Neural progenitor cell (in vitro differentiated cells): Measurements from ENCODE around the gene FAM83B. TPM values are rescaled to one million over a fixed set of nuclear protein-coding genes. Genes with fewer than 3 reads are reported as not detected.
"Not testable (repeated sequence)": the region's sequence is repeated elsewhere in the genome, so short reads cannot be mapped to it uniquely, and the experiment has no call there.

Experiments
- DNase-seq: peaks from one replicate; pipeline ENCODE4 v3.0.0-alpha.2; 2016; ENCODE audit warnings: low spot score
- H2AFZ ChIP-seq: fragments of 200-600 bp; sonication (generic); replicated peaks from 2 replicates; pipeline ENCODE4 v1.6.1; 2016; ENCODE audit warnings: antibody characterized with exemption
- H3F3A ChIP-seq: fragments of 200-600 bp; sonication (generic); 2 replicates; pipeline ENCODE4 v1.6.1; 2016; ENCODE audit warnings: antibody characterized with exemption, low read depth
- H3K27ac ChIP-seq: fragments of 200-600 bp; sonication (generic); 2 replicates; pipeline ENCODE4 v1.5.1; 2016; ENCODE audit warnings: mild to moderate bottlenecking
- H3K27me3 ChIP-seq: fragments of 200-600 bp; sonication (generic); 2 replicates; pipeline ENCODE4 v1.6.1; 2016; ENCODE audit warnings: mild to moderate bottlenecking, moderate library complexity
- H3K36me3 ChIP-seq: fragments of 200-600 bp; sonication (generic); 2 replicates; pipeline ENCODE4 v1.5.1; 2016
- H3K4me1 ChIP-seq: fragments of 200-600 bp; sonication (generic); 2 replicates; pipeline ENCODE4 v1.6.1; 2016; ENCODE audit warnings: mixed run types
- H3K4me2 ChIP-seq: fragments of 200-600 bp; sonication (generic); 2 replicates; pipeline ENCODE4 v1.6.1; 2016
- H3K4me3 ChIP-seq: fragments of 200-600 bp; sonication (generic); 2 replicates; pipeline ENCODE4 v1.5.1; 2016
- H3K79me2 ChIP-seq: fragments of 200-600 bp; sonication (generic); 2 replicates; pipeline ENCODE4 v1.6.1; 2016; ENCODE audit warnings: low read depth
- H3K9ac ChIP-seq: fragments of 200-600 bp; sonication (generic); 2 replicates; pipeline ENCODE4 v1.6.1; 2016
- H3K9me3 ChIP-seq: fragments of 200-600 bp; sonication (generic); 2 replicates; pipeline ENCODE4 v1.5.1; 2016; ENCODE audit warnings: low read depth
- H4K20me1 ChIP-seq: fragments of 200-600 bp; sonication (generic); 2 replicates; pipeline ENCODE4 v1.6.1; 2016; ENCODE audit warnings: low read depth
- H3K27ac Mint-ChIP-seq: 3 replicates; pipeline ENCODE4 v1.8.0; 2021; ENCODE audit warnings: mixed read lengths
- H3K27me3 Mint-ChIP-seq: 2 replicates; pipeline ENCODE4 v1.8.0; 2022; ENCODE audit warnings: low read depth, mild to moderate bottlenecking, inconsistent platforms, moderate library complexity, mixed read lengths; ENCODE audit not compliant: insufficient read depth
- H3K36me3 Mint-ChIP-seq: 3 replicates; pipeline ENCODE4 v1.8.0; 2021; ENCODE audit warnings: mixed read lengths
- H3K4me1 Mint-ChIP-seq: 3 replicates; pipeline ENCODE4 v1.8.0; 2021; ENCODE audit warnings: mixed read lengths
- H3K4me3 Mint-ChIP-seq: 3 replicates; pipeline ENCODE4 v1.8.0; 2021; ENCODE audit warnings: mild to moderate bottlenecking, moderate library complexity, mixed read lengths
- H3K9me3 Mint-ChIP-seq: 3 replicates; pipeline ENCODE4 v1.8.0; 2020; ENCODE audit warnings: mixed read lengths
- EZH2 ChIP-seq: fragments of 200-600 bp; sonication (generic); IDR thresholded peaks from 2 replicates; pipeline ENCODE4 v1.6.1; 2017; ENCODE audit warnings: antibody characterized with exemption, mild to moderate bottlenecking, moderate library complexity
- EZH2phosphoT487 ChIP-seq: fragments of 200-600 bp; sonication (generic); IDR thresholded peaks from 2 replicates; pipeline ENCODE4 v1.6.1; 2017; ENCODE audit warnings: antibody characterized with exemption
- total RNA-seq: library from RNA; depleted of rRNA; stranded (reverse); fragments of >200 nt; gene quantifications from 2 replicates; pipeline ENCODE4 v1.2.3, GENCODE V29; 2015; ENCODE audit warnings: low replicate concordance
- TF ChIP-seq, protein P1 (sequence below): fragments of 200-600 bp; sonication (generic); IDR thresholded peaks from 2 replicates; pipeline ENCODE4 v1.5.1; 2017; ENCODE audit warnings: antibody characterized with exemption, mild to moderate bottlenecking

Gene FAM83B
- total RNA-seq, 1 donor from 2014 or later = 5.3 TPM

DNA sequence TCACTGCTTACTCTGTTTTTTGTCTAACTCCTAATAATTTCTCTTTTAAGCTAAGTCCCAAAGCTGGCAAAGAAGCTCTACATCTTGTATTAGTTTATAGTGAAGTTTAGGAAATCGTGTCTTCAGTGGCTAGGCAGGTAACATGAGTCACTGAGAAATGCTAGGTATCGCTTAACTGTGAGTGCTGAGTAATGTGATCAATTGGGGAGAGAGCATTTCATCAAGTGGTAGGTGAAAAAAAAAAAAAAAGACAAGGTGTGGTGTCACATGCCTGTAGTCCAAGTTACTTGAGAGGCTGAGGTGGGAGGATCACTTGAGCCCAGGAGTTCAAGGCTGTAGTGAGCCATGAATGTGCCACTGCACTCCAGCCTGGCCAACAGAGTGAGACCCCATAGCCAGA is 125.3 kb downstream of the FAM83B start:
- H3K4me1 Mint-ChIP-seq = no peaks in the 10 kb centered on the region
- no peaks in the 10 kb centered on the region for H3K9me3 Mint-ChIP-seq
- no peak overlapping the region for H3K27ac Mint-ChIP-seq
- peaks cover 2% of the 10 kb centered on the region for H3K27me3 Mint-ChIP-seq
- DNase-seq = no peak
- Histone ChIP-seq H4K20me1 (no peaks in the 10 kb centered on the region), H3K27ac (no peak overlapping the region), H2AFZ (no peak overlapping the region), H3K4me1 (no peaks in the 10 kb centered on the region), H3K79me2 (no peaks in the 10 kb centered on the region), H3K4me3 (no peak overlapping the region), H3K4me2 (no peak overlapping the region), H3K27me3 (no peaks in the 10 kb centered on the region), H3K9ac (no peak overlapping the region), H3F3A (no peaks in the 10 kb centered on the region), H3K9me3 (no peaks in the 10 kb centered on the region), H3K36me3 (no peaks in the 10 kb centered on the region)
- TF ChIP-seq EZH2 = no peak
- H3K36me3 Mint-ChIP-seq = no peaks in the 10 kb centered on the region
- no peak overlapping the region for H3K4me3 Mint-ChIP-seq

DNA sequence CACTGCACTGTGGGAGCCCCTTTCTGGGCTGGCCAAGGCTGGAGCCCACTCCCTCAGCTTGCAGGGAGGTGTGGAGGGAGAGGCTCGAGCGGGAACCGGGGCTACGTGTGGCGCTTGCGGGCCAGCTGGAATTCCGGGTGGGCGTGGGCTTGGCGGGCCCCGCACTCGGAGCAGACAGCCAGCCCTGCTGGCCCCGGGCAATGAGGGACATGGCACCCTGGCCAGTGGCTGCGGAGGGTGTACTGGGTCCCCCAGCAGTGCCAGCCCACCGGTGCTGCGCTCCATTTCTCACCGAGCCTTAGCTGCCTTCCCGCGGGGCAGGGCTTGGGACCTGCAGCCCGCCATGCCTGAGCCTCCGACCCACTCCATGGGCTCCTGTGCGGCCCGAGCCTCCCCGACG is 132.6 kb downstream of the FAM83B start:
- not testable (repeated sequence) for H3K27me3 ChIP-seq, H3K79me2 ChIP-seq, H3K9me3 ChIP-seq, DNase-seq, H4K20me1 ChIP-seq, H3K4me1 Mint-ChIP-seq, H3K36me3 ChIP-seq, H3K27me3 Mint-ChIP-seq, H3K27ac Mint-ChIP-seq, H3K9me3 Mint-ChIP-seq, H3K27ac ChIP-seq, H3K4me2 ChIP-seq, H3F3A ChIP-seq, H3K4me1 ChIP-seq, H3K4me3 Mint-ChIP-seq, H3K4me3 ChIP-seq, H3K36me3 Mint-ChIP-seq, H2AFZ ChIP-seq, H3K9ac ChIP-seq

DNA sequence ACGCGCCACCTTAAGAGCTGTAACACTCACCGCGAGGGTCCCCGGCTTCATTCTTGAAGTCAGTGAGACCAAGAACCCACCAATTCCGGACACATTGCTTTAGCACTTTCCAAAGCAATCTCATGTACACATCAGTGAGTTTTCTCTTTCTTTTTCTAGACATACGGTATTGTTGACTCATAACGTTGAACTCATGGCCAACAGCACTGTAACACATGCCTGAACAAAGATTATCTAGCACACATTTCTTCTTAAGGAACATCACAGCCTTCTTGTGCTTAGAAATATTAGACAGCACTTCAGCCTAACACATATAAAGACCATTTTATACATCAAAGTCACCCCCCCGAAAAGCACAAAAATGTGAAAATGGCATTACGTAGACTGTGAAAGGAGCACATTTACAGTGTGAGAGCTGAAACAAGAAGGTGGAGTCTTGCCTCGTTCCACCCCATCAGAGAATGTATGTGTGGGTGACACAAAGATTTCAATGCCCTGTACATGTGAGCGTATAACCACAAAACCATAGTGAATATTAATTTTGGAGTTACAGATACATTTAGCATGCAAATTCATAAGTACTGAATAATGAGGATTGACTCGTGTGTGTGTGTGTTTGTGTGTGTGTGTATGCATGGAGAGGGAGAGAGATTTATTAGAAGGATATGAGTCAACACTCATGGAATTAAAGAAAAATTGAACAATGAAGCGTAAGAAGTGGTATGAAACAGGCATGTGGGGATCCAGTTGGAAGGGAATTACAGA is 134.1 kb downstream of the FAM83B start:
- TF ChIP-seq EZH2 = no peak
- no peak for TF ChIP-seq EZH2phosphoT487
- TF ChIP-seq, protein P1, sequence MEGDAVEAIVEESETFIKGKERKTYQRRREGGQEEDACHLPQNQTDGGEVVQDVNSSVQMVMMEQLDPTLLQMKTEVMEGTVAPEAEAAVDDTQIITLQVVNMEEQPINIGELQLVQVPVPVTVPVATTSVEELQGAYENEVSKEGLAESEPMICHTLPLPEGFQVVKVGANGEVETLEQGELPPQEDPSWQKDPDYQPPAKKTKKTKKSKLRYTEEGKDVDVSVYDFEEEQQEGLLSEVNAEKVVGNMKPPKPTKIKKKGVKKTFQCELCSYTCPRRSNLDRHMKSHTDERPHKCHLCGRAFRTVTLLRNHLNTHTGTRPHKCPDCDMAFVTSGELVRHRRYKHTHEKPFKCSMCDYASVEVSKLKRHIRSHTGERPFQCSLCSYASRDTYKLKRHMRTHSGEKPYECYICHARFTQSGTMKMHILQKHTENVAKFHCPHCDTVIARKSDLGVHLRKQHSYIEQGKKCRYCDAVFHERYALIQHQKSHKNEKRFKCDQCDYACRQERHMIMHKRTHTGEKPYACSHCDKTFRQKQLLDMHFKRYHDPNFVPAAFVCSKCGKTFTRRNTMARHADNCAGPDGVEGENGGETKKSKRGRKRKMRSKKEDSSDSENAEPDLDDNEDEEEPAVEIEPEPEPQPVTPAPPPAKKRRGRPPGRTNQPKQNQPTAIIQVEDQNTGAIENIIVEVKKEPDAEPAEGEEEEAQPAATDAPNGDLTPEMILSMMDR = no peak

DNA sequence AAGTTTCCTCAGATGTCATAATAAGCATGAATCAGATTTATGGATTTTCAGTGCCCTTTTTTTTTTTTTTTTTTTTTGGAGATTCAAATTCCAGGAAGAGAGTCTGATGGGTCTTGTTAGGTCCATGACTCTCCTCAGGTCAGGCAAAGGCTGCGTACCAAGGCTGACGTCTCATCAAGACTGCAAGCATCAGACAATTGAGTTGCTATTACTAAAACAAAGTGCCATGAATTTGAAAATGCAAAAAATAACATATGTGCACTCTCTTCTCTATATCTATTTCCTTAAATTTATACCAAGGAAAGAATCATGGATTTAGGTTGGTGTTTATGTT is 134.7 kb downstream of the FAM83B start:
- Histone ChIP-seq H3K27ac (no peak overlapping the region), H4K20me1 (no peaks in the 10 kb centered on the region), H3F3A (no peaks in the 10 kb centered on the region), H3K4me2 (no peak overlapping the region), H3K9me3 (no peaks in the 10 kb centered on the region), H3K9ac (no peak overlapping the region), H3K79me2 (no peaks in the 10 kb centered on the region), H2AFZ (no peak overlapping the region), H3K36me3 (no peaks in the 10 kb centered on the region), H3K27me3 (no peaks in the 10 kb centered on the region), H3K4me1 (no peaks in the 10 kb centered on the region), H3K4me3 (no peak overlapping the region)
- no peaks in the 10 kb centered on the region for H3K36me3 Mint-ChIP-seq
- H3K27ac Mint-ChIP-seq = no peak overlapping the region
- H3K9me3 Mint-ChIP-seq = peaks cover 4% of the 10 kb centered on the region
- DNase-seq = no peak
- no peaks in the 10 kb centered on the region for H3K4me1 Mint-ChIP-seq
- no peaks in the 10 kb centered on the region for H3K27me3 Mint-ChIP-seq
- no peak for TF ChIP-seq EZH2phosphoT487
- TF ChIP-seq, protein P1 = no peak
- no peak for TF ChIP-seq EZH2
- no peak overlapping the region for H3K4me3 Mint-ChIP-seq

More for the DNA sequence above, 134.1 kb downstream of the FAM83B start:
- H4K20me1 ChIP-seq = no peaks in the 10 kb centered on the region
- no peaks in the 10 kb centered on the region for H3K36me3 Mint-ChIP-seq
- no peak overlapping the region for H3K4me2 ChIP-seq
- H3K9ac ChIP-seq = no peak overlapping the region
- H3F3A ChIP-seq = no peaks in the 10 kb centered on the region
- H3K4me3 Mint-ChIP-seq = no peak overlapping the region
- no peak overlapping the region for H2AFZ ChIP-seq
- no peaks in the 10 kb centered on the region for H3K27me3 ChIP-seq
- peaks cover 4% of the 10 kb centered on the region for H3K9me3 Mint-ChIP-seq
- no peaks in the 10 kb centered on the region for H3K79me2 ChIP-seq
- no peak overlapping the region for H3K27ac Mint-ChIP-seq
- no peaks in the 10 kb centered on the region for H3K27me3 Mint-ChIP-seq
- H3K27ac ChIP-seq = no peak overlapping the region
- H3K36me3 ChIP-seq = no peaks in the 10 kb centered on the region
- no peaks in the 10 kb centered on the region for H3K4me1 Mint-ChIP-seq
- no peaks in the 10 kb centered on the region for H3K4me1 ChIP-seq
- H3K9me3 ChIP-seq = no peaks in the 10 kb centered on the region
- no peak for DNase-seq
- no peak overlapping the region for H3K4me3 ChIP-seq
